Measurements from ENCODE around the gene SLC16A5.

Gene SLC16A5

GRCh38 chr17:75051941-75052340, 35.8 kb upstream of the SLC16A5 start:
- Mint-ChIP-seq H3K4me1 (peaks cover 23% of the 10 kb centered on the region), H3K27ac (ENCODE audit: low read depth) (no peak overlapping the region), H3K27me3 (no peaks in the 10 kb centered on the region), H3K36me3 (ENCODE audit: insufficient read depth) (peaks cover 34% of the 10 kb centered on the region), H3K4me3 (no peak overlapping the region), H3K9me3 (no peaks in the 10 kb centered on the region)
- ATAC-seq (replicated peaks; ENCODE audit: extremely low read depth, poor library complexity, severe bottlenecking) = no peak
- DNase-seq (ENCODE audit: low spot score in 2 of 2) = no peak

GRCh38 chr17:75059369-75060345, 28.1 kb upstream of the SLC16A5 start:
- H3K4me1 Mint-ChIP-seq = no peaks in the 10 kb centered on the region
- DNase-seq (ENCODE audit: low spot score in 2 of 2) = no peak
- H3K27me3 Mint-ChIP-seq = no peaks in the 10 kb centered on the region
- no peak for ATAC-seq (replicated peaks; ENCODE audit: extremely low read depth, poor library complexity, severe bottlenecking)
- H3K9me3 Mint-ChIP-seq = no peaks in the 10 kb centered on the region
- H3K27ac Mint-ChIP-seq (ENCODE audit: low read depth) = no peak overlapping the region
- H3K36me3 Mint-ChIP-seq (ENCODE audit: insufficient read depth) = peaks cover 38% of the 10 kb centered on the region
- H3K4me3 Mint-ChIP-seq = no peak overlapping the region

GRCh38 chr17:75060434-75061054, 27.2 kb upstream of the SLC16A5 start:
- no peak for DNase-seq (ENCODE audit: low spot score in 2 of 2)
- H3K4me1 Mint-ChIP-seq = no peaks in the 10 kb centered on the region

GRCh38 chr17:75061055-75061438, 26.7 kb upstream of the SLC16A5 start:
- Mint-ChIP-seq H3K4me3 (no peak overlapping the region), H3K36me3 (ENCODE audit: insufficient read depth) (peaks cover 35% of the 10 kb centered on the region), H3K27me3 (no peaks in the 10 kb centered on the region), H3K9me3 (no peaks in the 10 kb centered on the region), H3K27ac (ENCODE audit: low read depth) (no peak overlapping the region), H3K4me1 (no peaks in the 10 kb centered on the region)
- ATAC-seq (replicated peaks; ENCODE audit: extremely low read depth, poor library complexity, severe bottlenecking) (no peak), DNase-seq (ENCODE audit: low spot score in 2 of 2) (no peak)

More at GRCh38 chr17:75060434-75061054, 27.2 kb upstream of the SLC16A5 start:
- Mint-ChIP-seq H3K27me3 (no peaks in the 10 kb centered on the region), H3K36me3 (ENCODE audit: insufficient read depth) (peaks cover 36% of the 10 kb centered on the region), H3K4me3 (no peak overlapping the region), H3K27ac (ENCODE audit: low read depth) (no peak overlapping the region), H3K9me3 (no peaks in the 10 kb centered on the region)
- no peak for ATAC-seq (replicated peaks; ENCODE audit: extremely low read depth, poor library complexity, severe bottlenecking)

GRCh38 chr17:75061618-75062017, 26.1 kb upstream of the SLC16A5 start:
- Mint-ChIP-seq H3K4me1 (peaks cover 5% of the 10 kb centered on the region), H3K36me3 (ENCODE audit: insufficient read depth) (peaks cover 31% of the 10 kb centered on the region), H3K27me3 (no peaks in the 10 kb centered on the region), H3K27ac (ENCODE audit: low read depth) (no peak overlapping the region), H3K9me3 (no peaks in the 10 kb centered on the region), H3K4me3 (no peak overlapping the region)
- no peak for ATAC-seq (replicated peaks; ENCODE audit: extremely low read depth, poor library complexity, severe bottlenecking)
- DNase-seq (ENCODE audit: low spot score in 2 of 2) = no peak

- Mint-ChIP-seq H3K4me1 (peaks cover 12% of the 10 kb centered on the region), H3K36me3 (ENCODE audit: insufficient read depth) (peaks cover 27% of the 10 kb centered on the region), H3K9me3 (no peaks in the 10 kb centered on the region), H3K4me3 (no peak overlapping the region), H3K27me3 (no peaks in the 10 kb centered on the region), H3K27ac (ENCODE audit: low read depth) (no peak overlapping the region)
- no peak for DNase-seq (ENCODE audit: low spot score in 2 of 2)
- no peak for ATAC-seq (replicated peaks; ENCODE audit: extremely low read depth, poor library complexity, severe bottlenecking)
Observed at GRCh38 chr17:75063201-75063600, 24.6 kb upstream of the SLC16A5 start.

- Mint-ChIP-seq H3K4me3 (no peak overlapping the region), H3K27ac (ENCODE audit: low read depth) (no peak overlapping the region), H3K9me3 (no peaks in the 10 kb centered on the region), H3K4me1 (peaks cover 12% of the 10 kb centered on the region), H3K27me3 (no peaks in the 10 kb centered on the region), H3K36me3 (ENCODE audit: insufficient read depth) (peaks cover 25% of the 10 kb centered on the region)
- no peak for ATAC-seq (replicated peaks; ENCODE audit: extremely low read depth, poor library complexity, severe bottlenecking)
- no peak for DNase-seq (ENCODE audit: low spot score in 2 of 2)
Observed at GRCh38 chr17:75063626-75064025, 24.1 kb upstream of the SLC16A5 start.

- Mint-ChIP-seq H3K36me3 (ENCODE audit: insufficient read depth) (peaks cover 25% of the 10 kb centered on the region), H3K9me3 (no peaks in the 10 kb centered on the region), H3K4me3 (no peak overlapping the region), H3K27ac (ENCODE audit: low read depth) (no peak overlapping the region), H3K27me3 (no peaks in the 10 kb centered on the region), H3K4me1 (peaks cover 12% of the 10 kb centered on the region)
- DNase-seq (ENCODE audit: low spot score in 2 of 2) = no peak
- ATAC-seq (replicated peaks; ENCODE audit: extremely low read depth, poor library complexity, severe bottlenecking) = no peak
Observed at GRCh38 chr17:75064040-75064439, 23.7 kb upstream of the SLC16A5 start.

GRCh38 chr17:75064460-75064859, 23.3 kb upstream of the SLC16A5 start:
- Mint-ChIP-seq H3K27me3 (no peaks in the 10 kb centered on the region), H3K27ac (ENCODE audit: low read depth) (no peak overlapping the region), H3K4me1 (peaks cover 12% of the 10 kb centered on the region), H3K9me3 (no peaks in the 10 kb centered on the region), H3K36me3 (ENCODE audit: insufficient read depth) (peaks cover 23% of the 10 kb centered on the region), H3K4me3 (no peak overlapping the region)
- DNase-seq (ENCODE audit: low spot score in 2 of 2) = no peak
- no peak for ATAC-seq (replicated peaks; ENCODE audit: extremely low read depth, poor library complexity, severe bottlenecking)

- H3K36me3 Mint-ChIP-seq (ENCODE audit: insufficient read depth) = peaks cover 20% of the 10 kb centered on the region
- no peak for ATAC-seq (replicated peaks; ENCODE audit: extremely low read depth, poor library complexity, severe bottlenecking)
- DNase-seq (ENCODE audit: low spot score in 2 of 2) = no peak
- H3K27ac Mint-ChIP-seq (ENCODE audit: low read depth) = no peak overlapping the region
- no peaks in the 10 kb centered on the region for H3K27me3 Mint-ChIP-seq
- H3K4me1 Mint-ChIP-seq = peaks cover 12% of the 10 kb centered on the region
- no peak overlapping the region for H3K4me3 Mint-ChIP-seq
- H3K9me3 Mint-ChIP-seq = no peaks in the 10 kb centered on the region
Observed at GRCh38 chr17:75064867-75065561, 22.7 kb upstream of the SLC16A5 start.

- H3K9me3 Mint-ChIP-seq = no peaks in the 10 kb centered on the region
- H3K4me1 Mint-ChIP-seq = peaks cover 12% of the 10 kb centered on the region
- H3K27me3 Mint-ChIP-seq = no peaks in the 10 kb centered on the region
- DNase-seq (ENCODE audit: low spot score in 2 of 2) (no peak), ATAC-seq (replicated peaks; ENCODE audit: extremely low read depth, poor library complexity, severe bottlenecking) (no peak)
- peaks cover 18% of the 10 kb centered on the region for H3K36me3 Mint-ChIP-seq (ENCODE audit: insufficient read depth)
- H3K4me3 Mint-ChIP-seq = no peak overlapping the region
- no peak overlapping the region for H3K27ac Mint-ChIP-seq (ENCODE audit: low read depth)
Observed at GRCh38 chr17:75065562-75066151, 22.1 kb upstream of the SLC16A5 start.

- Mint-ChIP-seq H3K27ac (ENCODE audit: low read depth) (peak overlapping the region; percentile 44), H3K36me3 (ENCODE audit: insufficient read depth) (peaks cover 3% of the 10 kb centered on the region), H3K4me1 (peaks cover 12% of the 10 kb centered on the region), H3K4me3 (no peak overlapping the region), H3K27me3 (no peaks in the 10 kb centered on the region), H3K9me3 (no peaks in the 10 kb centered on the region)
- ATAC-seq (replicated peaks; ENCODE audit: extremely low read depth, poor library complexity, severe bottlenecking) (peak; percentile 46), DNase-seq (ENCODE audit: low spot score in 2 of 2) (no peak)
Observed at GRCh38 chr17:75067856-75068255, 19.9 kb upstream of the SLC16A5 start.

All from central memory CD8-positive, alpha-beta T cell (primary cell).